ENCODE data around the gene C5orf58. TPM values are rescaled to one million over a fixed set of nuclear protein-coding genes. Genes with fewer than 3 reads are reported as not detected.

The C5orf58 gene
- total and polyA plus RNA-seq, 2 donors (not counting 1 experiment from before 2014, with no cell fraction given): not detected

DNA sequence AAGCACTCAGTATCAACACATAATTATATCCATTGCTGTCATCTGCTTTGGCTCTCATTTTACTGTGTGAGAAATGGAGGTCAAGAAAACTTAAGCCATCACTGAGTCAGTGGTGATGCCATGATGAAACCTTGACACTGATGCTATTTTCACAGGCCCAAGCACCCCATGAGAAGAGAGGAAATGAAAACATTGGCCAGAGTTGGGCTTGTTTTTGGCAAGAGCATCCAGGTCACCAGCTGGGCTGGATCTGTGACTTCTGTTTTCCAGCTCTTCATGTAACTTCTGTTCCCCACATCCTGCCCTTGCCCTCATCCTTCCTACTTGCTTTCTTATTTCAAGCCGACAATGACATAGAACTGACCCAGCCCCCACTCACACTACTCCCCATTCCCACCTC lies 54.7 kb downstream of the C5orf58 start:
- TF ChIP-seq EZH2 (IDR thresholded peaks at IDR 0.05; ENCODE audit: borderline replicate concordance, insufficient read depth, low read depth, low read length, poor library complexity, severe bottlenecking): no peak
- TF ChIP-seq, protein P1, sequence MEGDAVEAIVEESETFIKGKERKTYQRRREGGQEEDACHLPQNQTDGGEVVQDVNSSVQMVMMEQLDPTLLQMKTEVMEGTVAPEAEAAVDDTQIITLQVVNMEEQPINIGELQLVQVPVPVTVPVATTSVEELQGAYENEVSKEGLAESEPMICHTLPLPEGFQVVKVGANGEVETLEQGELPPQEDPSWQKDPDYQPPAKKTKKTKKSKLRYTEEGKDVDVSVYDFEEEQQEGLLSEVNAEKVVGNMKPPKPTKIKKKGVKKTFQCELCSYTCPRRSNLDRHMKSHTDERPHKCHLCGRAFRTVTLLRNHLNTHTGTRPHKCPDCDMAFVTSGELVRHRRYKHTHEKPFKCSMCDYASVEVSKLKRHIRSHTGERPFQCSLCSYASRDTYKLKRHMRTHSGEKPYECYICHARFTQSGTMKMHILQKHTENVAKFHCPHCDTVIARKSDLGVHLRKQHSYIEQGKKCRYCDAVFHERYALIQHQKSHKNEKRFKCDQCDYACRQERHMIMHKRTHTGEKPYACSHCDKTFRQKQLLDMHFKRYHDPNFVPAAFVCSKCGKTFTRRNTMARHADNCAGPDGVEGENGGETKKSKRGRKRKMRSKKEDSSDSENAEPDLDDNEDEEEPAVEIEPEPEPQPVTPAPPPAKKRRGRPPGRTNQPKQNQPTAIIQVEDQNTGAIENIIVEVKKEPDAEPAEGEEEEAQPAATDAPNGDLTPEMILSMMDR (IDR thresholded peaks at IDR 0.05): no peak
- WGBS (ENCODE audit: insufficient coverage): no CpG with 5 or more reads among the region's 1 CpG
- peaks cover 0 to 4% of the 10 kb centered on the region in 2 experiments for H3K36me3 ChIP-seq (replicated peaks in 1 of 2; ENCODE audit: control extremely low read depth in 1 of 2, control insufficient read depth in 1 of 2, extremely low read depth in 1 of 2, insufficient read depth in 2 of 2, low read length in 1 of 2)
- no peaks in the 10 kb centered on the region for H4K20me1 ChIP-seq (ENCODE audit: control insufficient read depth, insufficient read depth, low read length, poor library complexity, severe bottlenecking)
- no peak overlapping the region for H2AFZ ChIP-seq (ENCODE audit: insufficient read depth, low read depth, low read length, poor library complexity, severe bottlenecking)
- intact Hi-C loops (cut with micrococcal nuclease): no loop called here
- H3K79me2 ChIP-seq (ENCODE audit: control insufficient read depth, insufficient read depth, low read length): no peaks in the 10 kb centered on the region
- Mint-ChIP-seq H3K4me1 (peaks cover 13% of the 10 kb centered on the region), H3K27me3 (peaks cover 22% of the 10 kb centered on the region), H3K27ac (no peak overlapping the region), H3K9me3 (ENCODE audit: insufficient read depth) (peaks cover 10% of the 10 kb centered on the region), H3K4me3 (no peak overlapping the region)
- H3K9ac ChIP-seq (ENCODE audit: low read length): no peak overlapping the region
- no peak overlapping the region for H3K27ac ChIP-seq (ENCODE audit: low read length in 2 of 2)
- ChIA-PET CTCF (interaction anchor here (0.6 to 1.7 kb wide), 2 partner anchors 13 to 19 kb away, joined by 3 to 4 read pairs; no protein-coding TSS in a partner anchor), POLR2A (interaction anchor here (0.9 kb wide), 1 partner anchor 10 kb away, joined by 4 read pairs; no protein-coding TSS in a partner anchor)
- H3K4me1 ChIP-seq (ENCODE audit: control insufficient read depth in 2 of 2, insufficient read depth in 2 of 2, low read length in 2 of 2): peaks cover 2 to 12% of the 10 kb centered on the region in 2 donors
- H3K27me3 ChIP-seq (replicated peaks in 1 of 4; ENCODE audit: control extremely low read depth in 1 of 4, control insufficient read depth in 3 of 4, insufficient read depth in 4 of 4, low read length in 3 of 4): peaks cover 0 to 14% (median 5%) of the 10 kb centered on the region in 4 experiments
- DNase-seq: no peak
- no peak overlapping the region for H3K4me2 ChIP-seq (replicated peaks; ENCODE audit: low read depth, low read length, poor library complexity, severe bottlenecking)
- H3K9me3 ChIP-seq (ENCODE audit: control extremely low read depth in 1 of 3, control insufficient read depth in 2 of 3, insufficient read depth in 1 of 3, low read length in 2 of 3): peaks cover 3 to 12% (median 12%) of the 10 kb centered on the region in 3 donors
- no peak overlapping the region for H3K4me3 ChIP-seq (ENCODE audit: control extremely low read depth in 1 of 5, extremely low read depth in 1 of 5, insufficient read depth in 1 of 5, low read depth in 2 of 5, low read length in 4 of 5)
- ATAC-seq (ENCODE audit: low read depth): no peak

DNA sequence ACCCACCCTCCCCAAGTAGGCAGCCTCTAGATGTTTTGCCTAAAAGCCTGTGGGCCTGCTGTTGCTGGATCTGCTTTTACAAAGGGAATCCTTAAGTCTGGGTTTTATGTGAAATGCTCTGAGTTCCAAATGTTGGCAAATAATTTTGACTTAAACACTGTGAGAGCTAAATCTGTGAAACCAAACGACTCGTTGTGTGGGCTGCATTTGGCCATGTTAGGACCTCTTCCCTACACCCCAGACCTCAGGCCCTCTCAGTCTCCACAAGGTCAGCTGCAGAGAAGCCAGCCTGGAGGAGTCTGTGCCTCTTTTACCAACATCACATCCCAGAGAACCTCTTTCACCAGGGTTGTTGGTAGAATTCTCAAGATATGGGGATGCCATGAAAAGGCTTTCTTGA lies 55.4 kb downstream of the C5orf58 start:
- Histone ChIP-seq H3K79me2 (ENCODE audit: control insufficient read depth, insufficient read depth, low read length) (no peaks in the 10 kb centered on the region), H3K9ac (ENCODE audit: low read length) (no peak overlapping the region), H2AFZ (ENCODE audit: insufficient read depth, low read depth, low read length, poor library complexity, severe bottlenecking) (no peak overlapping the region), H3K27me3 (replicated peaks in 1 of 4; ENCODE audit: control extremely low read depth in 1 of 4, control insufficient read depth in 3 of 4, insufficient read depth in 4 of 4, low read length in 3 of 4) (peaks cover 0 to 14% (median 5%) of the 10 kb centered on the region in 4 experiments), H4K20me1 (ENCODE audit: control insufficient read depth, insufficient read depth, low read length, poor library complexity, severe bottlenecking) (no peaks in the 10 kb centered on the region), H3K9me3 (ENCODE audit: control extremely low read depth in 1 of 3, control insufficient read depth in 2 of 3, insufficient read depth in 1 of 3, low read length in 2 of 3) (peaks cover 3 to 12% (median 12%) of the 10 kb centered on the region in 3 donors), H3K4me3 (ENCODE audit: control extremely low read depth in 1 of 5, extremely low read depth in 1 of 5, insufficient read depth in 1 of 5, low read depth in 2 of 5, low read length in 4 of 5) (no peak overlapping the region), H3K27ac (ENCODE audit: low read length in 2 of 2) (no peak overlapping the region), H3K36me3 (replicated peaks in 1 of 2; ENCODE audit: control extremely low read depth in 1 of 2, control insufficient read depth in 1 of 2, extremely low read depth in 1 of 2, insufficient read depth in 2 of 2, low read length in 1 of 2) (peaks cover 0 to 4% of the 10 kb centered on the region in 2 experiments), H3K4me2 (replicated peaks; ENCODE audit: low read depth, low read length, poor library complexity, severe bottlenecking) (no peak overlapping the region), H3K4me1 (ENCODE audit: control insufficient read depth in 2 of 2, insufficient read depth in 2 of 2, low read length in 2 of 2) (peaks cover 8 to 19% of the 10 kb centered on the region in 2 donors)
- intact Hi-C loops (cut with micrococcal nuclease): no loop called here
- H3K9me3 Mint-ChIP-seq (ENCODE audit: insufficient read depth): peaks cover 10% of the 10 kb centered on the region
- POLR2A ChIA-PET: no interaction called here
- DNase-seq: no peak
- CTCF ChIA-PET: interaction anchor here (0.6 to 1.7 kb wide), 2 partner anchors 13 to 19 kb away, joined by 3 to 4 read pairs; no protein-coding TSS in a partner anchor
- no peak for ATAC-seq (ENCODE audit: low read depth)
- H3K4me1 Mint-ChIP-seq: peaks cover 20% of the 10 kb centered on the region
- no CpG with 5 or more reads among the region's 2 CpGs for WGBS (ENCODE audit: insufficient coverage)
- no peak overlapping the region for H3K4me3 Mint-ChIP-seq
- TF ChIP-seq, protein P1 (IDR thresholded peaks at IDR 0.05): no peak
- no peak for TF ChIP-seq EZH2 (IDR thresholded peaks at IDR 0.05; ENCODE audit: borderline replicate concordance, insufficient read depth, low read depth, low read length, poor library complexity, severe bottlenecking)
- no peak overlapping the region for H3K27ac Mint-ChIP-seq
- H3K27me3 Mint-ChIP-seq: peaks cover 22% of the 10 kb centered on the region

Data from B cell (primary cell).